LNCAP (cell line): ENCODE data around the gene PER2.

Experiments used
- TF ChIP-seq, protein P1 (sequence below): fragments of 450-650 bp; IDR thresholded peaks from 2 replicates; pipeline ENCODE4 v1.5.1; 2017; ENCODE audit warnings: mild to moderate bottlenecking

Gene PER2

DNA sequence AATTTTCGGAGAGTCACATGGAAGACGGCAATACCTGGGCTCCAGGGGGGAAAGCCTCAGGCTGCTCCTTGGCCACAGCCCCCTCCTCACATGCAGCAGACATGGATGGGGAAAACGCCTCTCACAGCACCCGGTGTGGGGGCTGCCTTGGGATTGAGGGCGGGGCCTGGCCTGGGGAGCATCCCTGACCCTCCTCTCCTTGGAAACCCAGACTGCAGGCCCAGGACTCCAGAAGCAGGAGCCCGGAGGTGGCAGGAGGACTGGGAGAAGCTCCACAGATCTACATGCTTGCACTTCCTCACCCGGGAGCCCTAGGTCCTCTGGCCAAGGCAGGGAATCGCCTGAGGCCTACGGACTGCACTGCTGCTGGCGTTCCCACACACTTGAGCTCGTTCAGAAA is 36.4 kb downstream of the PER2 start:
- TF ChIP-seq, protein P1, sequence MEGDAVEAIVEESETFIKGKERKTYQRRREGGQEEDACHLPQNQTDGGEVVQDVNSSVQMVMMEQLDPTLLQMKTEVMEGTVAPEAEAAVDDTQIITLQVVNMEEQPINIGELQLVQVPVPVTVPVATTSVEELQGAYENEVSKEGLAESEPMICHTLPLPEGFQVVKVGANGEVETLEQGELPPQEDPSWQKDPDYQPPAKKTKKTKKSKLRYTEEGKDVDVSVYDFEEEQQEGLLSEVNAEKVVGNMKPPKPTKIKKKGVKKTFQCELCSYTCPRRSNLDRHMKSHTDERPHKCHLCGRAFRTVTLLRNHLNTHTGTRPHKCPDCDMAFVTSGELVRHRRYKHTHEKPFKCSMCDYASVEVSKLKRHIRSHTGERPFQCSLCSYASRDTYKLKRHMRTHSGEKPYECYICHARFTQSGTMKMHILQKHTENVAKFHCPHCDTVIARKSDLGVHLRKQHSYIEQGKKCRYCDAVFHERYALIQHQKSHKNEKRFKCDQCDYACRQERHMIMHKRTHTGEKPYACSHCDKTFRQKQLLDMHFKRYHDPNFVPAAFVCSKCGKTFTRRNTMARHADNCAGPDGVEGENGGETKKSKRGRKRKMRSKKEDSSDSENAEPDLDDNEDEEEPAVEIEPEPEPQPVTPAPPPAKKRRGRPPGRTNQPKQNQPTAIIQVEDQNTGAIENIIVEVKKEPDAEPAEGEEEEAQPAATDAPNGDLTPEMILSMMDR = no peak

DNA sequence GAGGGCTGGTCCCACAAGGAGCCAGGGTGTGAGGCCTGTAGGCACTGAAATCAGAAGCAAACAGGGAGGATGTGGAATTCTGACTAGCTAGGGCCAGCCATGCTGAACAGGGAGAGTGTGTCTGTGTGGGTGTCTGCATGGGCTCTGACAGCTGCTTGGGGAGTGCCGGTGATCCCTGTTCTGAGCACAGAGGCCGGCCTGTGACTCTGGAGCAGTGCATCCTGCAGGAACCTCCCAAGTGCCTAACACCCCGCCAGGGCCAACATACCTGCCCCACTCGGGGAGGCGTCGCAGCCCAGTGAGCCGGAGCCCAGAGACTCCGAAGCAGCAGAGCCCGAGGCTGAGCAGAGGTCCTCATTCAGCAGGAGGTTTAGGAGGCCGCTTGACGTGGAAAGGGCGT is 37.1 kb downstream of the PER2 start:
- TF ChIP-seq, protein P1 = no peak

DNA sequence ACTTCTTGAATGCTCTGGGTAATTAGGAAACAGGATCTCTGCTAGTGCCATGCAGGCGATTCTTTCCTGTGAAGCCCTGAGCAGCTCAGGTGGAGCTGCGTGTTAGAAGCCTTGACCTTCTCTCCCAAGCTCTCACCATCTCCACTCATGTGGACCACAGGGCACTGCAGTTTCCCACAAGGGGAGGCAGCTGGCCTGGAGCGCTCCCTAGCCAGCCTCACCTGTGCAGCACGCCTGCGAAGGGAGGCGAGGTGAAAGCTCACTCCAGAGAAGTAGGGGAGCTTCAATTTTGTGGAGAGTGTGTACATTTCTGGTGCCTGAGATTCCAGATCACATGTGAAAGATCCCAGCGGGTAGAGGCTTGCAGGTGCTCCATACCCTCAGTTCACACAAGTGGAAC is 37.5 kb downstream of the PER2 start:
- TF ChIP-seq, protein P1 = no peak

DNA sequence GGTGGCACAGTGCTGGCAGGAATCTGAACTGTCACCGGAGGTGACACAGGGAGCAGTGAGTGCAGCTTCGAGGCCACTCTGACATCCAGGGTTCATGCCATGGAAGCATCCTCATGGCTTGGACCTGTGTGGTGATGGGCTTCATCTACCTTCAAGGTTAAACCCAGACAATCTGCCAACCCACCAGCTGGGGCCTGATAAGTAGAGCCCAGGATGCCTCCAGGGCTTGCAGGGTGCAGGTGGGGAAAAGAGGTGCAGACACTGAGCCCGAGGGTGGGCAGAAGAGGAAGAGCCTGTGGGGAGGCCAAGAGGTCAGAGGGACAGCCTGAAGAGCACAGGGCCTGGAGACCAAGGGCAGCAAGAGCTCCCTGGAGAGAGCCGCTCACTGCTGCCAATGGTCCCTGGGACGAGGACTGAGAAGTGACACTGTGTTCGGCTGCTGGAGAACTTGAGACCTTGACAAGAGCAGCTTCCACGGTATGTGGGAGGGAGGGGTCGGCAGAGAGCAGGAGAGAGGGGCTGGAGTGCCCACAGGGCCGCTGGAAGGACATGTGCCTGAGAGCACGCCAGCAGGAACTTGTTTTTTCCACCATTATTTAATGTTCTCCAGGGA is 40.5 kb downstream of the PER2 start:
- TF ChIP-seq, protein P1 = no peak

DNA sequence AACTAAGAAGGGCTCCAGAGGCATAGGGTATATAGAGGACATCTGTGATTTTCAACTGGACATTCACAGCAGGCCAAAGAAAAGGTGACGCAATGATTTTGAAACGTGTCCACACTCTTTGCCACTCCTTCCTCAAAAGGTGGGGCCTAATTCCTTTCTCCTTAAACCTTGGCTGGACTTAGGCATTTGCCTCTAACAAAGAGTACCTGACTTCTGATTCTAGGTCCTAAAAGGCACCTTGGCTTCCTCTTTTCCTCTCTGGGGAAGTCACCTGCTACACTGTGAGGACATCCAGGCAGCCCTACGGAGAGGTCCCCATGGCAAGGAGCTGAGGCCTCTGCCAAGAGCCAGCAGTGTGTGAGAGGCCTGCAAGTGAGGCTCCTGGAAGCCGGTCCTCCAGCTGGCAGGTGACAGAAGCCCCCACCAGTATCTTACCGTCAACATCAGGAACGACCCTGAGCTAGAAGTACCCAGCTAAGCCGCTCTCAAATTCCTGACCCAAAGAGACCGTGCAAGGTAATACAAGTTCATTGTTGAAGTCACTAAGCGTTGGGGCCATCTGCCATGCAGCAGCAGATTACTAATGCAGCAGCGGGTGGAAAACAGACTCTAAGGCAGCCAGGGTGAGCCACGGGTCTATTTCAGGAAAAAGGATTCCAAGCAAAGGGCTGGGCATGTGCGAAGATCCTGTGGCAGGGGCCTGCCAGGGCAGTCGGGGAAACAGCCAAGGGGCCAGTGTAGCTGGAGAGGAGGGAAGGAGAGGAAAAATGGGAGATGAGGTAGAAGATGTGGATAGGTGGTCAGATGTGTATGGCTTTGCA is 41.2 kb downstream of the PER2 start:
- TF ChIP-seq, protein P1 = no peak

DNA sequence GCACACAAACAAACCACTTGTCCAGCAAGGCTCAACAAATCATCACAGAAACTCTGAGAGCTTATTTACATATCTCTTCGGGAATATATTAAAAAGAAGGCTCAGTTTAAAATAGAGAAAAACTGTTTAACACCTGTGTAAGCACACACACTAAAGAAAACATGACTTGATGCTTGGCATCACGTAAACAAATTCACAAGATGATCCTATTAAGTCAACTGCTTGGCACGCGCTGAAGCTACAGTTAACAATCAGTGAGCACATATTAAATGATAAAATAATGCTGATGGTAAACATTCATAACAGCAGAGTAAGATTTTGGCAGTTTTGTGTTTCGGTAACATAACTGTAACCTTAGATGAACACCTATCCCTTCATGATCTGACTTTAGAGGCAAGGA is 44.3 kb downstream of the PER2 start:
- TF ChIP-seq, protein P1 = no peak

DNA sequence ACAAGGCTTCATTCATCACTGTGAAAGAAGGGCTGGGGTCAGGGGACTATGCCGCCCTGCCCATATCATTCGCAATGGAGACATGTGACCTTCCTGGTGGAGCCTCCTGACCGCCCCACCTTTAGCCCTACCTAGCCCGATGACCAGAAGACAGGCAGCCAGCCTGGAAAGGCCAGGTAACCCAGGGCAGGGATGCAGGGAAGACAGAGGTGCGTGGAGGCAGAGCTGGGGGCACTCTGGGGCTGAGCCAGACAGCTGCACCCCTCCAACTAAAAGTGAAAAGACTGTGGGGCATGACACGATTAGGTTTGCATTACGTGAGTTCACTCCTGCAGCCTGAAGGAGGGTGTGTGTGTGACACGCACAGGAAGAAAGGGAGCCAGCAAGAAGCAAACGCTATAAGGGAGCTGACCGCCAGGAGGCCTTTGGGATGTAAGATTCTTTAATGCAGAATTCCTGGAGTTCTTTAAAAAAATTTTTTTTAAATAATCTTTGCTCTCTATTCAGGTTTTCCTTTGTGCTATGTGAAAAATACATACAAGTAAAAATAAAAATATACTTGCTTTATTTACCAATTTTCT is 44.8 kb downstream of the PER2 start:
- TF ChIP-seq, protein P1 = peak; percentile 41; the same call in 1 of the 2 replicates
